Panc1 (cell line): Measurements from ENCODE around the gene IFI27L2. TPM values are rescaled to one million over a fixed set of nuclear protein-coding genes. Genes with fewer than 3 reads are reported as not detected.

ENCODE experiments used
- ATAC-seq: fragments of 200-7000 bp; cut with Tn5 transposase; 2 replicates; pipeline ENCODE4 v1.9.1; 2020; ENCODE audit warnings: mild to moderate bottlenecking, moderate library complexity
- BruUV-seq: library from RNA; stranded (reverse); fragments of 400-500 nt; replicated peaks from 2 replicates; lab custom pipeline; 2021; lab: Mats Ljungman, UMichigan
- CTCF ChIA-PET: fragments of 300-600 bp; sonication (Branson Sonifier 250); formaldehyde crosslinking; loops from one replicate; lab custom pipeline; 2022; ENCODE audit warnings: antibody characterized with exemption; lab: Charles Lee
- POLR2A ChIA-PET: fragments of 300-600 bp; sonication (Branson Sonifier 250); formaldehyde crosslinking; loops from one replicate; lab custom pipeline; 2022; ENCODE audit warnings: antibody characterized with exemption; lab: Charles Lee
- DNase-seq: peaks from one replicate; pipeline ENCODE4 v3.0.0-alpha.2; 2010; ENCODE audit warnings: low read depth, low spot score
- H3K27ac ChIP-seq: 2 replicates; pipeline ENCODE4 v1.5.1; 2011; ENCODE audit warnings: mild to moderate bottlenecking, low read length, inconsistent platforms
- H3K27me3 ChIP-seq: fragments of 200-500 bp; sonication (Bioruptor generic); 2 replicates; pipeline ENCODE4 v1.6.0; 2014; ENCODE audit warnings: low read length, inconsistent platforms; ENCODE audit not compliant: control insufficient read depth, insufficient read depth
- H3K36me3 ChIP-seq: fragments of 200-500 bp; sonication (Bioruptor generic); 2 replicates; pipeline ENCODE4 v1.5.1; 2014; ENCODE audit warnings: inconsistent platforms, mild to moderate bottlenecking, low read length, moderate library complexity; ENCODE audit not compliant: control insufficient read depth, insufficient read depth
- H3K4me1 ChIP-seq: 2 replicates; pipeline ENCODE4 v1.5.1; 2011; ENCODE audit warnings: inconsistent platforms, mild to moderate bottlenecking, low read length, moderate library complexity; ENCODE audit not compliant: control insufficient read depth, insufficient read depth
- H3K4me3 ChIP-seq, 2 experiments: 2 replicates each; pipeline ENCODE4 v1.5.1; 2011 to 2012; ENCODE audit warnings: low read depth in 2 of 2, low read length in 2 of 2, mild to moderate bottlenecking in 2 of 2, inconsistent platforms in 1 of 2, moderate library complexity in 1 of 2
- H3K9me3 ChIP-seq: fragments of 200-500 bp; sonication (Bioruptor generic); 2 replicates; pipeline ENCODE4 v1.5.1; 2014; ENCODE audit warnings: low read depth, mild to moderate bottlenecking, inconsistent platforms, low read length, moderate library complexity; ENCODE audit not compliant: control insufficient read depth, insufficient read depth
- POLR2AphosphoS5 ChIP-seq: IDR thresholded peaks from 2 replicates; pipeline ENCODE4 v1.6.1; 2012; ENCODE audit warnings: mild to moderate bottlenecking, low read depth, low read length, moderate library complexity
- SIN3A ChIP-seq: IDR thresholded peaks from 2 replicates; pipeline ENCODE4 v1.6.1; 2012; ENCODE audit warnings: low read depth, mild to moderate bottlenecking, low read length, moderate library complexity, borderline replicate concordance; ENCODE audit not compliant: insufficient read depth
- TCF7L2 ChIP-seq: IDR thresholded peaks from 2 replicates; pipeline ENCODE4 v1.6.1; 2011; ENCODE audit warnings: mild to moderate bottlenecking, low read depth, low read length, inconsistent platforms
- in situ Hi-C: cut with HindIII; loops from 2 replicates; pipeline ENCODE4 v1.10.0; 2016; ENCODE audit warnings: low sequenced_read_pairs, low pct_unique_long_range_greater_than_20kb
- intact Hi-C: fragments of 100-400 bp; cut with micrococcal nuclease; formaldehyde crosslinking; loops from one replicate; pipeline ENCODE4 v1.10.0; 2022; ENCODE audit not compliant: unreplicated experiment
- total RNA-seq: library from RNA; stranded (reverse); gene quantifications from one replicate; pipeline ENCODE4 v1.2.1, GENCODE V29; 2021; ENCODE audit not compliant: unreplicated experiment
- TF ChIP-seq, protein P1 (sequence below): fragments of 450-650 bp; IDR thresholded peaks from 2 replicates; pipeline ENCODE4 v1.5.1; 2017; ENCODE audit warnings: mild to moderate bottlenecking
- TF ChIP-seq, protein P2 (sequence below), 2 experiments: IDR thresholded peaks; 2 replicates each; pipeline ENCODE4 v1.6.1; 2011 to 2012; ENCODE audit warnings: low read depth in 2 of 2, control low read depth in 1 of 2, low read length in 1 of 2, mild to moderate bottlenecking in 1 of 2, moderate library complexity in 1 of 2; ENCODE audit not compliant: insufficient read depth in 1 of 2

Gene IFI27L2
- total RNA-seq, 1 experiment from 2014 or later, result 13.2 TPM

DNA sequence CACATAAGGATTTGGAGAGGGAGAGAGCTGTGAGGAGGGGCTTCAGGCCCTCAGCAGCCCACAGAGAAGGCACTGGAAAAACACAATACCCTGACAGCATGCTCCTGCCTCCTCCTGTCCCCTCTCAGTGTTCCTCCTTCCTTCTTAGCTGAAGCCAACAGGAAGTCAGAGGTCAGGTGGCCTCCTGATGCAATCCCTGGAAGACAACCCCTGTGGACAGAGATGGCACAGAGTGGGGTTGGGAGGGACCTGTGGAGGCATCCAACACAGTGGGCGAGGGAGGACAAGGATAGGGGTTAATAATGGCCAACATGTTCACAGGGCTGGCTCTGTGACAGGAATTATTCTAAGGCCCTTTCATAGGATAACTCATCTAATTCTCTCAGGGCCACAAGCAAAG is 15.4 kb upstream of the IFI27L2 start:
- Histone ChIP-seq H3K27ac (no peak overlapping the region), H3K27me3 (no peaks in the 10 kb centered on the region), H3K36me3 (no peaks in the 10 kb centered on the region), H3K4me3 (no peak overlapping the region), H3K4me1 (no peaks in the 10 kb centered on the region), H3K9me3 (no peaks in the 10 kb centered on the region)
- ChIA-PET POLR2A (no interaction called here), CTCF (no interaction called here)
- BruUV-seq, result no TSS peak
- ATAC-seq (no peak), DNase-seq (no peak)
- intact Hi-C loops (no loop called here), in situ Hi-C loops (no loop called here)
- TF ChIP-seq, protein P1, sequence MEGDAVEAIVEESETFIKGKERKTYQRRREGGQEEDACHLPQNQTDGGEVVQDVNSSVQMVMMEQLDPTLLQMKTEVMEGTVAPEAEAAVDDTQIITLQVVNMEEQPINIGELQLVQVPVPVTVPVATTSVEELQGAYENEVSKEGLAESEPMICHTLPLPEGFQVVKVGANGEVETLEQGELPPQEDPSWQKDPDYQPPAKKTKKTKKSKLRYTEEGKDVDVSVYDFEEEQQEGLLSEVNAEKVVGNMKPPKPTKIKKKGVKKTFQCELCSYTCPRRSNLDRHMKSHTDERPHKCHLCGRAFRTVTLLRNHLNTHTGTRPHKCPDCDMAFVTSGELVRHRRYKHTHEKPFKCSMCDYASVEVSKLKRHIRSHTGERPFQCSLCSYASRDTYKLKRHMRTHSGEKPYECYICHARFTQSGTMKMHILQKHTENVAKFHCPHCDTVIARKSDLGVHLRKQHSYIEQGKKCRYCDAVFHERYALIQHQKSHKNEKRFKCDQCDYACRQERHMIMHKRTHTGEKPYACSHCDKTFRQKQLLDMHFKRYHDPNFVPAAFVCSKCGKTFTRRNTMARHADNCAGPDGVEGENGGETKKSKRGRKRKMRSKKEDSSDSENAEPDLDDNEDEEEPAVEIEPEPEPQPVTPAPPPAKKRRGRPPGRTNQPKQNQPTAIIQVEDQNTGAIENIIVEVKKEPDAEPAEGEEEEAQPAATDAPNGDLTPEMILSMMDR, result no peak
- TF ChIP-seq, protein P2, sequence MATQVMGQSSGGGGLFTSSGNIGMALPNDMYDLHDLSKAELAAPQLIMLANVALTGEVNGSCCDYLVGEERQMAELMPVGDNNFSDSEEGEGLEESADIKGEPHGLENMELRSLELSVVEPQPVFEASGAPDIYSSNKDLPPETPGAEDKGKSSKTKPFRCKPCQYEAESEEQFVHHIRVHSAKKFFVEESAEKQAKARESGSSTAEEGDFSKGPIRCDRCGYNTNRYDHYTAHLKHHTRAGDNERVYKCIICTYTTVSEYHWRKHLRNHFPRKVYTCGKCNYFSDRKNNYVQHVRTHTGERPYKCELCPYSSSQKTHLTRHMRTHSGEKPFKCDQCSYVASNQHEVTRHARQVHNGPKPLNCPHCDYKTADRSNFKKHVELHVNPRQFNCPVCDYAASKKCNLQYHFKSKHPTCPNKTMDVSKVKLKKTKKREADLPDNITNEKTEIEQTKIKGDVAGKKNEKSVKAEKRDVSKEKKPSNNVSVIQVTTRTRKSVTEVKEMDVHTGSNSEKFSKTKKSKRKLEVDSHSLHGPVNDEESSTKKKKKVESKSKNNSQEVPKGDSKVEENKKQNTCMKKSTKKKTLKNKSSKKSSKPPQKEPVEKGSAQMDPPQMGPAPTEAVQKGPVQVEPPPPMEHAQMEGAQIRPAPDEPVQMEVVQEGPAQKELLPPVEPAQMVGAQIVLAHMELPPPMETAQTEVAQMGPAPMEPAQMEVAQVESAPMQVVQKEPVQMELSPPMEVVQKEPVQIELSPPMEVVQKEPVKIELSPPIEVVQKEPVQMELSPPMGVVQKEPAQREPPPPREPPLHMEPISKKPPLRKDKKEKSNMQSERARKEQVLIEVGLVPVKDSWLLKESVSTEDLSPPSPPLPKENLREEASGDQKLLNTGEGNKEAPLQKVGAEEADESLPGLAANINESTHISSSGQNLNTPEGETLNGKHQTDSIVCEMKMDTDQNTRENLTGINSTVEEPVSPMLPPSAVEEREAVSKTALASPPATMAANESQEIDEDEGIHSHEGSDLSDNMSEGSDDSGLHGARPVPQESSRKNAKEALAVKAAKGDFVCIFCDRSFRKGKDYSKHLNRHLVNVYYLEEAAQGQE (IDR thresholded peaks at IDR 0.05; ENCODE audit: insufficient read depth in 1 of 2, low read depth in 2 of 2, low read length in 1 of 2), result no peak
- TF ChIP-seq TCF7L2 (no peak), POLR2AphosphoS5 (no peak), SIN3A (no peak)

DNA sequence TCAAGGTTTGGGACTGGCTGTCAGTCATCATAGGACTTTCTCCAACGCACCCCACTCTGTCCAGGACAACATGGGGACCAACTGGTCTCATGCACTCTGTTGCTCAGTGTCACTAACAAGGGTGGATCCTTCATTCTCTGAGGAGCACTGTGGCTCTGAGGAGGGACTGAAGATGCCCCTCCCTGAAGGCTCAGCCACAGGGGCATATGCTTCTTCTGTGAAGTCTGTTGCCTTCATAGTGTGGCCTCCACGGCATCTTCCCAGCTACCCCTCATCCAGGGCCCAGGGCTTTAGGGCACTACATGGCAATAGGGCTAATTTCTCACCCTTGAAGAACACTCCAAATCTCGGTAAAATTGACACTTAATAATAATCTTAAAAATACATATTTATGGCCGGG is 14.3 kb upstream of the IFI27L2 start:
- TF ChIP-seq, protein P1, result no peak
- TF ChIP-seq TCF7L2, result no peak
- TF ChIP-seq, protein P2 (IDR thresholded peaks at IDR 0.05; ENCODE audit: insufficient read depth in 1 of 2, low read depth in 2 of 2, low read length in 1 of 2), result no peak
- no peak for TF ChIP-seq POLR2AphosphoS5
- TF ChIP-seq SIN3A, result no peak
- in situ Hi-C loops, result no loop called here
- no TSS peak for BruUV-seq

More for the DNA sequence above, 14.3 kb upstream of the IFI27L2 start:
- no peaks in the 10 kb centered on the region for H3K27me3 ChIP-seq
- H3K9me3 ChIP-seq, result no peaks in the 10 kb centered on the region
- intact Hi-C loops, result no loop called here
- no peaks in the 10 kb centered on the region for H3K36me3 ChIP-seq
- no peak for DNase-seq
- ATAC-seq, result no peak
- POLR2A ChIA-PET, result no interaction called here
- no peak overlapping the region for H3K27ac ChIP-seq
- H3K4me3 ChIP-seq, result no peak overlapping the region
- CTCF ChIA-PET, result no interaction called here
- H3K4me1 ChIP-seq, result no peaks in the 10 kb centered on the region
